HG02623 (cell line): ENCODE measurements around the gene IGFBP5.

ENCODE experiments used
- ATAC-seq: cut with Tn5 transposase; IDR thresholded peaks from one replicate; pipeline ENCODE4 v1.9.1; 2021; ENCODE audit warnings: moderate library complexity; ENCODE audit not compliant: unreplicated experiment

IGFBP5 gene

DNA sequence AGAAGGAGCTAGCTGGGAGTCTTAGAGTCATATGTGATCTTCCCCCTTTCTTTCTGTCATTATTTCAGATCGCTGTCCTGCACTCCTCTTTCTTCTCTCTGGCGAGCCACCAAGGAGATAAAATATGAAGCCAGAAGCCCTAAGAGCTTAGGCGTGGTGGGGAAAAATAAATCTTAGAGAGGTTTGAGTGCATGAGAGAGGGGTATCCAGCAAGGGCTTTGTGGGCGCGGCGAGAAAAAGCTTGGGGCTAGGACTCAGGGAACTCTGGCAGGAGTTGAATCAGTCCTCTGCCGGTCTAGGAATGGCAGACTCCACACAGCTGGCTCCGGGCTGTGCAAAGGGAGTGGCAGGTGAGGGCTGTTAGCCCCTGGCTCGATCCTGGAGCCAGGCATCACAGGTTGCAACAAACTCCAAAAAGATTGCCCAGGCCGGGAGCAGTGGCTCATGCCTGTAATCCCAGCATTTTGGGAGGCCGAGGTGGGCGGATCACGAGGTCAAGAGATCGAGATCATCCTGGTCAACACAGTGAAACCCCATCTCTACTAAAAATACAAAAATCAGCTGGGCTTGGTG, 20.1 kb upstream of the IGFBP5 start:
- ATAC-seq, result no peak

DNA sequence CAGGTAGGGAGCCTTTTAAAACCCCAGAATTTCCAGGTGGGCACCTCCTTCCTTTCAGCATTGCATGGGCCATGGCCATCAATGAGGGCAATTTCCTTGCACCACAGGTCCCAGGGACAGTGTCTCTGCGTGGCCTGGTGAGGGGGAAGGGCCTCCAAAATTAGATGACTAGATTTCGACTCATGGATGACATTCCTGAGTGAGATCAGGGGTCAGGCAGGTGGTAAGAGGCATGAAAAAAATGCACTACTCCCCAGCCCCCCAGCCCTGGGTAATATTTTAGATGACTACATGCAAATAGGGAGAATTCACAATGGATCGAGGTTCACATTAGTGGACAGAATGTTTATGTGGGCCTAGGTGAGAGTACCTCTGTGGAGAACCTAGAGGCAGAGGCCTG, 19.0 kb upstream of the IGFBP5 start:
- ATAC-seq, result no peak

DNA sequence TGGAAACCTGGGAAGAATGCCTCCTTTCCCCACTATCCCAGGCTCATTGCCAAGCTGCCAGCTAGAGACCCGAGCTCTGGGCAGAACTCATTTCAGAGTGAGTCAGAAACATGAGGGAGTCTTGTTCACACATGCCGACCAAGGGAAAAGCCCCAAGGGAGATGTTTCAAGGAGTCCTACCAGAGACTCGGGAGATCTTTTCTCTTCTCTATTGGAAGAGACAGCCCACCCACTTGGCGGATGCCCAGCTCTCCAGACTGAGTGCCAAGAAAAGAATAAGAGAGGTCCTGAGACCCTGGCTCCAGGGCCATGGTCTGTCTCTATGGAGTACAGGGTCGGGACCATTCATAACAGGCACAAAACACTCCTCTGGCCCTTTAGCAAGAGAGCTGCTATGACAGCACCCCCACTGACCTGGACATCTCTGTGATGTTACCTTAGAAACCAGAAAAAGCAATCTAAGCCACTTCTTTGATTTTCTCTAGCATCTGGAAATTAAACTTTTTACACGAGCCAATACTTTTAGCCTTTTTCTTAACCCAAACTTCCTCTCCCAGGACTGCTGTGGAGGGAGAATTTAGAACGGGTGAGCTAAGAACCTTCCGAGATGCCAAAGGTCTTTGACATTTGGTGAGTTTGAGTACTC, 18.5 kb upstream of the IGFBP5 start:
- no peak for ATAC-seq

DNA sequence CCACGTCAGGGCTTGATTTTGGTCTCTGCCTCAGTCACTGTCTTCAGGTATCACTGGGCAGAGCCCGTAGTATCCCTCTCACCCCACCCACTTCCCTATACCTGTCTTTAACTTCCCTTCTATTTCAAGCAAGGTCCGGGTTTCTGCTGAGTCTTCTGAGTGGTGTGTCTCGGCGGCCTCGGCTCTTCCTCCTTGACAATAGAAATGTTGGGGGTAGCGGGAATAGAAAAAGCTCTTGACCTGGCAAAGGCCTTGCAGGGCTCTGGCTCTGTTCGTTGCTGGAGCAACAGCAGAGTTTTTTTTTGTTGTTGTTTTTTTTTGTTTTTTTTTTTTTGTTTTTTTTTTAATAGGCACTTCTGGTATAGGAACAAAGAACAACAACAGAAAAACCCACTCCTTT, 16.0 kb upstream of the IGFBP5 start:
- no peak for ATAC-seq

DNA sequence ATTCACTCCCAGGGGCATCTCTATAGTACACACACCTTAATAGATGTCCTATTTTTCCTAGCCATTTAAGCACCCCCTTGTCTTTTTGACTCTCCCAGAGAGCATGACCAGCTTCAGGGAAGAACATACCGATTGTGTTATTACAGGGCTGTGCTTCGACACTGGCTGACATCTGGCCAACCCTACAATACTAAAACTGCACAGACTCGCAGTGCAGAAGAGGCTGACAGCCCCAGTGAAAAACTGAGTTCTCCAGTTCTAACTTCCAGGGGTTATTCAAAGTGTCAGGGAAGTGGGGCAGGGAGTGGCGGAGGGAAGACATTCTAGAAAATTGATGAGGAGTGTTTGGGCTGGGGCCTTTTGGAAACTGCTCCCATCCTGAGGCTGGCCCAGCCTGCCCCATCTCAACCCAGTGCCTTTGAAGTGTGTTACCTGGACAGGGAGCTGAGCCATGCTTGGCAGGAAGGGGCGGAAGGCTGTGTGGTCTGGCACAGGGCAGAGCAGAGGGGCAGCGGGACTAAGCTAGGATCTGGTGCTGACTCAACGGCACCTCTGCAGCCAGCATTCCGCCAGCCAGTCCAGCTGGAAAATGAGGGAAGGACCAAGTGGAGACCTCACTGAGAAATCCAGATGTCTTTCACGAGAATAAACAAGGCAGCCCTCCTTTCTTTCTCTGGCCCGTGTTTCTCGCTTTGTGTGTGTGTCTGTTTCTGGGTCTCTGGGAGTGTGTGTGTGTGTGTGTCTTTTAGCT, 15.4 kb upstream of the IGFBP5 start:
- ATAC-seq, result no peak

DNA sequence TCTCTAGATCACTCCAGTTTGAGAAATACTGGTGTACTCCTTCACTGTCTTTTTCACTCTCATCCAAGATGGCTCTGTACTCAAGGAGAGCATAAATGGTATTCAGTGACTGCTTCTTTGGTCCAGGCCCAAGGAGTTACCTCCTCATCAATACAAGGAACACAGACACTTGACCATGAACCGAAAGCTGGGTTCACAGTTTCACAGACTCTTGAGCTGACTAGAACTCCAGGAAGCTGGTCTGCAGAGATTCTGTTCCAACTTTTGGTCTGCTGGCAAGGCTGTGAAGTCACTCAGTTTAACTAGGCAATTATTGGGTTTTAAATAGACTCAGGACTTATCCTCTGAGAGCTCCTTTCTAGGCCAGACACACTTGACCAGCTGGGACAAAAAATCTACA, 7.4 kb upstream of the IGFBP5 start:
- ATAC-seq, result no peak

DNA sequence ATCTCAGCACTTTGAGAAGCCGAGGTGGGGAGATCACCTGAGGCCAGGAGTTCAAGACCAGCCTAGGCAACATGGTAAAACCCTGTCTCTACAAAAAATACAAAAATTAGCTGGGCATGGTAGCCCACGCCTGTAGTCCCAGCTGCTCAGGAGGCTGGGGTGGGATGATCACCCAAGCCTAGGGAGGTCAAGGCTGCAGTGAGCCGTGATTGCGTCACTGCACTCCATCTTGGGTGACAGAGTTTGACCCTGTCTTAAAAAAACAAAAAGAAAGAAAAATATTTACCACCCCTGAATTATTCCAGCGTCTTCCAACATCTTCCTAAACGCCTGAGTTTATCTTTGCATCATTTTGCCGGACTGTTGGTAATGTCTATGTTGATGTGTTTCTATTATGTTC, 6.2 kb upstream of the IGFBP5 start:
- ATAC-seq, result no peak

DNA sequence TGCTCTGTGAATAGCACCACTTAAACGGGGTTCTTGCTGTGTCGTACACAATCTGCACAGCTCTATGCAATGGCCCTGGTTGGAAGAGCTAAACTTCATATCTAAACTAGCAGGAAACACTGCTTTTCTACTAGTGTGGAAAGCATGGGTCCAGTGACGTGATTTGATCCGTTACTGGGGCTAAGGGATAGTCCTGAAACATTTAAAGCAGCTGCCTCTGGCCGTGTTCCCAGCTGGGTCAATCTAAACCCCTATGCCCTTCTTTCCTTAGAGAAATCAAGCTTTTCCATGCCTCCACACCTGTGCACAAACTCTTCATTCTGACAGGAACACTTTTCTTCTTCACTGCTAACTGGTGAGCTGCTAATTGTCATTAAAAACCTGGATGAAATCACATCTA, 5.4 kb upstream of the IGFBP5 start:
- no peak for ATAC-seq

DNA sequence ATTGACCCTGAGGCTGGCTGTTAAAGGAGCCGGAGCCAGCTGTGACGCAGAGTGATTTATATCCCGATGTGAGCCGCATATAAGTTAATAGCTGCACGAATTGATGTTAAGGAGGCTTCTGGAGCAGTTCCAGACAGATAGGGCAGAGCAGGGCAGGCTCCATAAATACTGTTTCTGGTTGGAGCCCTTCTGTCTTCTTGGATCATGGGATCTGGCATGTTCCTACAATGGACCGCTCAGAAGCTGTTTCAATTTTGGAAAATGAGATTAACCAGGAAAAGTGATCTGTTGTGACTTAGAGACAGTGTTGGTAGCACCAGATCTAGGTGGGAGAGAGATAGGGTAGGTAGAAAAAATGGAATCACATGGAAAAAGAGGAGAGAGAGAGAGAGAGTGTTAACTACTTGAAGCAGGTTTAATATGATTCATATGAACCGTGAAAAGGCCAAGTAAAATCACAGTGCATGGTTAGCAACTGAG, 4.8 kb upstream of the IGFBP5 start:
- ATAC-seq, result no peak

DNA sequence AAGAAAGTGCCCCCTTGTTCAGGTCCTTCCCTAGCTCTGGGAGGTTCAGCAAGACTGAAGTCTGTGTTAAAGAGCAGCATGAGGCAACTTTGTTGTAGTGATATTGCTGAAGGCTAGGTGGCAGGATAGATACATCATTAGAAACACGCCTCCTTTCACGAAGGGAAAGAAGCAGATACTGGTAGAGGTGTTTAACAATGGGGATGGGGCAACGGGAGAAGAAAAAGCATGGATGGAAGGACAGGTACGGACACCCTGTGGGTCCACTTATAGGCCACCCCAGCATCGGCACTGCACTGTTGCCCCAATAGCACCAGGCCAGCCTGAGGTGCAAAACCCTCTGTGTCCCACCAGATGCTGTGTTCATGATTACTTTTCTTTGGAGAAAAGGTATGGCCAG, 3.5 kb upstream of the IGFBP5 start:
- peak; percentile 67 for ATAC-seq

DNA sequence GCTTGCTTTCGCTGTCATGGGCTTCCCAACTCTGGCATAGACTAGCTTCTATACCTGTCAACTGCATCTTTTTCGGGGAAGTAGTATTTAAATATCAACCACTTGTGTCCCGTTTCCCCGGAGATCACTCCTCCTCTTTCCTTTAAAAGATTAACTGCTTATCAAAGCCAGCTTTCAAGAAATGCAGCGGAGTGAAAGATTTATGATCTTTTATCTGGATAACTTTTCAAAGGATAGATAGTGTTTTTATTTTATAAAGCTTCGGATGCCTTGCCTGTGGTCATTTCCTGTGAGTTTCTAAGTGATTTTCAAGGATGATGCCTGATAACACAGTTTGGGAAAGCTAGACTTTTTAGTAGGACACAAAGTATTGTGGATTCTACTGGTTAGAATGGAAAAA, 2.9 kb upstream of the IGFBP5 start:
- no peak for ATAC-seq

DNA sequence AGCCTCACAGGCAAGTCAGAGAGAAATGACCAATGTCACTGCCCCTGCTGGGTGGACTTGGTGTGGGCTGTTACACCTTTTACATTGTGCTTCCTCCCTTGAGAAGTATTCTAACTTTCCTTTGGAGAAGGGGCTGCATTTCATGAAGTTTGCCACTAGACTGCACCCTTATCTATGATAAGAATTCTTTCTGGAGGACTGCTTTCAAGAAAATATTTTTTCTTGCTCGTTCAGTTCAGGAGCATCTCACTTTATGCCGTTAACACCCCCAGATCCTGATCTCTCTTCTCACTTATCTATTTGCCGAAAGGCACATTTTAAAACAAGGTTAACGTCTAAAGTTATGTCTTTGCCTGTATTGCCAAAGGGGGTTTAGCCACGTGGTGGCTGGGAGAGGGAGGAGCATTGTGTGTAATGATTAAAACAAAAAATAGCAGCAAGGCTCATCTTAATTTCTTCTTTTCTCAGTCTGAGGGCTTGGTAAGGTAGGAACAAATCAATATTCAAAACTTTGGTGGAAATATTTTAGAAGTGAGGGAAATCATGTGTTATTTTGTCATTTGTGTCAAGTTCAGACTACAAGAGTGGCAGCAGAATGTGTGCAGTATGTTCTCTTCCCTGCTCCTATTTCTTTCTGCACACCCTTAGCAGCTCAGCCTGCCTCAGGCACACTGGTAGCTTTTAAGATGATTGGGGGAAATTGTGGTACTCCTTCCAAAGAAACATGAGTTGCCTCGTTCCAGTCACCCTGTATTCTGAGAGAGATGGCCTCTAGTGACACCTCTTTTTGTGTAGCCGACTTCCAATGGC, 1.6 kb upstream of the IGFBP5 start:
- no peak for ATAC-seq

DNA sequence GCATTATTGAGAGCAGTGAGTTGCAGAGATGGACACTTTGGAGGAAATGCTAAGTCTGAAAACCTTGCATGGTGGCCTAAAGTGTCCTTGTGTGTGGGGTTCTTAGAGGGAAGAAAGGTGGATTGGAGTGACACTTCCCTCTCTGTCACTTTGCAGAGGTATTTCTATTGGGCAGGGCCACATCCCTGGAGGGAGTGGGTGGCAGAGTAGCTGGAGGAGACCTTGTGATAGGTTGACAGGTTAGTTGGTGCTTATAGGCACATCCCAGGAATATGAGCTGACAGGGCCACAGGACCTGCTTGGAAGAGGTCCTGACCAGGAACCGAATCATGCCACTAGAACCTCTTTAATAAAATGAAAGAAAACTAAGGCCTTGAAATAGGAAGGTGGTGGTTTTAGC, 972 bp upstream of the IGFBP5 start:
- no peak for ATAC-seq

DNA sequence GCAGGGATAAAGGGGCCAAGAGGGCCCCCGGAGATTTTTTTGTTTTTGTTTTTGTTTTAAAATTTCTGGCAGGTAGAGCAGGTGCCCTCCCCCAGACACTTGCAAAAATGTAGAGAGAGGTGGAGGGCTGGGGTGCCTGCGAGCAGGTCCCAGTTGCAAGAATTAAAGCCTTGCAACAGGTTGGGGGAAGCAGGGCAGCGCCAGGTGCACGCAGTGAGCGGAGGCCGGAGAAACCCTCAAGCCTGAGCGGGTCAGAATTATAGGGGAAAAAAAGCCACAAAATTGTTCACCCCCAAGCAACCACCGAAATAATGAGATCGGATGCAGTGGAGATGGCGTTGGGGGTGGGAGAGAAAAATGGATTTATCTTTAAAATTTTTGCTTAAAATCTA, 527 bp downstream of the IGFBP5 start:
- ATAC-seq, result no peak

DNA sequence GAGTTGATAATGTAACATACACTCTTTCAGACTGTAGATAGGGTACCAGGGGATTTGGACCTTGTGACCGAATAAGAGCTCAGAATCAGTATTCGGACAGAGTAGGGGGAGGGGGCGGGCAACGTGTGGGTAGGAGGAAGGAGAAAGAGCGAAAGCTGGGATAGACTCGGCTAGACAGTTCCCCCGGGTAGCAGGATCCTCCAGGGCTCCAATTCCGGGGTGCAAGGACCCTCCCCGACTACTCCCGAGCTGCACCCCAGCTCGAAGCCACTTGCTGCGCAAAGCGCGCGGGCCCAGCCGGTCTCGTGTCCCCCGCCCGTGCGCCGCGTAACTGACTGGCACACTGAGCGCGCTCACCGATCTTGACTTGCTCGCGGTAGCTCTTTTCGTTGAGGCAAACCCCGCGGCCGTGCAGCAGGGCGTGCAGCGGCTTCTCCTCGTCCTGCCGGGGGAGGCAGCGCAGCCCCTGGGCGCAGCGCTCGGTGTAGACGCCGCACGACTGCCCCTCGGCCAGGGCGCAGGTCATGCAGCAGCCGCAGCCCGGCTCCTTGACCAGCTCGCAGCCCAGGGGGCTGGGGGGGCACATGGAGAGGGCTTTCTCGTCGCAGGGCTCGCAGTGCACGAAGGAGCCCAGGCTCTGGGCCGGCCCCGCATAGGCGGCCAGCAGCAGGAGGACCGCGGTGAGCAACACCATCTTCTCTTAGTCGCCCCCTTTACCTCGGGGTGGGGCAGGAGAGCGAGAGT, 1.1 kb downstream of the IGFBP5 start:
- no peak for ATAC-seq

DNA sequence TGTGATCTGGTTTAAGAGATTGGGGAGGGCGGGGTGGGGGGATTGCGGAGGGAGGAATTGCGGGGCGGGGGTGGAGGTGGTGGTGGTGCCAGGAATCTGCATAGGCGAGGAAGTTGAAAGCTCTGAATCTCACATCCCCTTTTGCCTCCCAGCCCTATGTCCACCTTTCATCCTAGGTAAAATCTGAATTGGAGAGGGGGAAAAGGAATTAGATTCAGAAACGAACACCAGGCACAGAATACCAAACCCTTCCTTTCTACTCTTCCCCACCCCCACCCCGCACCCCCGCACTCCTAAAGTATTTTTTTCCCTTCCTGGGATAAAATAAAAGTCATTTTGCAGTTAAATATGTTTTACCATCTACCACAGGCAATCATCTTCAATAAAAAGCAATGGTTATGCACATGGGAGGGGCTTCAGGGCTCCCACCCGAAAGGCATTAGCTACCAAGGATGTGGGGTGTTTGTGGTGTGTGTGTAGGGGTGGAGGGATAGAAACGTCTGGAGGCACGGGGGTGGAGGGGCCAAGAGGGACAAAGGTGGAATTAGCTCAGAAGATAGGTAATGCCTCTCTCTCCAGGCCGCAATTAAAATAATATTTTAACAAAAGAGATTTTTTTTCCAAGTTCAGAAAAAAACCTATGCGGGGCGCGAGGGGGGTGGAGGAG, 1.8 kb downstream of the IGFBP5 start:
- no peak for ATAC-seq

DNA sequence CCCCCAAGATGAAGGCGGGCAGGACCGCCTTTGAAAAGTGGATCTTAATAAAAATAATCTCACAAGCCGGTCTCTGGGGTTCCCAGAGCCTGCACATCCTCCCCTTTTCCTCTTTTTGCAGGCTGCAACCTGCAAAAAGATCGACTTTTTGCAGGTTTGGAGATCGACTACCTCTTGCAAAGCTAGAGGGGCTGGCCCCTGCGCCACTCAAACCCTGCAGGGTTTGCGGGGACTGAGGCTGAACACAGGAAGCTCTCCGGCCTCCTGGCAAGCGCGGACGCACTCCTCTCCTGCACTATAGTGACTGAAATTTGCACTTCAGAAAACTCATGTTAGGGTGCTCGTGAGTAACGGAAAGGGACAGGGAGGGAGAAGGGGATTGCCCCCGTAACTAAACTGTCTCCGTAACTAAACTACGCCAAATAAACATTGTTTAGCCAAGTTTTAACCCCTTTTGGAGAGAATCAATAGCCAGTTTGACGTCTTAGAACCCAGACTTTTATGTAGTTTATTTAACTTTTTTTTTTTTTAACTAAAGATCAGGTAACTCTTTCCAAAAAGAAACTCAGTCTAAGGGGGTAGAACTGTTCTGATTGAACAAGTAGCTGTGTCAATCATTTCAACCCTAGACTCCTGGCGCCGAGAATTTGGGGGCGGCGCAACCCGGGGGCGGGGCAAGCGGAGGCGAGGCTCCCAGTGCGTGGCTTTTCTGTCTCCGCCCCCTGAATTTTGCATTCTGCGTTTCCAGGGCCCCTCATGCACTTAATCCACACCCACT, 2.5 kb downstream of the IGFBP5 start:
- ATAC-seq, result no peak

DNA sequence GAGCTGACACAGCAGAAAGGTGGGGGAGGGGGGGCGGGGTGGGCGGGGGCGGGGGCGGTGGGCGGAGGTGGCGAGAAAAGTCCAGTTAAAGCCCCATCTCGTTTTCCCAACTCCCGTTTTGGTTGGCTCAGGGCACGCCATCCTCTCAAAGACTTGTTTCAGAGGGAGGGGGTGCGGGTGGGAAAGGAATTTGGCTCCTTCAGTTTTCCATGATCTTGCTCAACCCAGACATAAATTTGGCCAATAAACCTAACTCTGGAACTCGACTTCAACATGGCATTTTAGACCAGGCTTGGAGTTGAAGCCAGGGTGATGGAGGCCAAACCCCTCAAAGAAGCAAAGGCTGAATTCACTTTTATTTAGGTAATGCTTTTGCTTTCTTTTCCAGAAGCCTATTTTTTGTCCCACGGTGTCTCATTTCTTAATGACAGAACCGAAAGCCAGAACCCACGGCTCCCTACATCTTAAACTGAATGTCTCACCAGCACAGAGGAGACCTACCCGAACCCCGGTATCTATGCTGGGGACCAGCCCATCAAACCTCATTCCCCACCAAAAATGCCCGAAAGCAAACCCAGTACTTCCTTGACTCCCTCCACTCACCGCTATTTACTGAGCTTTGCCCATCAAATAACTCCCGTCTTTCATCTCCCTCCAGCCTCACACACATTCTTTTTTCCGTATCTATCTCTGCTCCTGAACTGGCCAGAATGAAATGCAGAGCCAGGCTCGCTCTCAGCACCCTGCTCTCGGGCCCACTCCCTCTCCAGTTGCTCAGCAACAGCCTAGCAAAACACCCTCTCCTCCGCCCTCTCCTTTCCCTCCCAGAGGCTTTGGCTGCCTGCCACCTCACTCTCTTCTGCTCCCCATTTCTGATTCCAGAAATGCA, 4.3 kb downstream of the IGFBP5 start:
- no peak for ATAC-seq

DNA sequence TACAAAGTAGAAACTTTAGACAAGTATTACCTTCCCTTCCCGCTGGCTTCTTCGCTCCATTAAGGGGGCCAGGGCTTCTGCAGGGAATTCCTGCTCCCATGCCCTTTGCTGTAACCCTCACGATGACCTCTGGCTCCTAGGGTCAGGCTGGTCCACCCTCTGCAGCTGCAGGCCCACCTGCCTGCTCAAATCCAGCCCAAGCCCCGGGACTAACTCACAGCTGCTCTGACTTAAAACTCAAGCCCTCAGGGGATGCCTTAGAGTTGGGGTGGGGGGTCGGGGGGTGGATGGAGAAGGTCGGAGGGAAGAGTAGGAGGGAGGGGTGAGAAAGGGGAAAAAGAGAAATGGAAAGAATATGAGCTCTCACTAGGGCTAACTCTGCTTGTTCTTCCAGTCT, 4.9 kb downstream of the IGFBP5 start:
- ATAC-seq, result no peak
